Uterus (tissue), 4 donors: ENCODE data around the gene ARVCF. TPM values are rescaled to one million over a fixed set of nuclear protein-coding genes. Genes with fewer than 3 reads are reported as not detected.

ENCODE experiments used
- DNase-seq, 2 donors: peaks; one replicate each; pipeline ENCODE4 v3.0.0-alpha.2; 2019 to 2020
- H3K27ac ChIP-seq, 2 donors: fragments of 200-600 bp; sonication (generic); 1 replicate in 1 of 2; 2 replicates in 1 of 2; pipeline ENCODE4 v1.5.1; 2016 to 2018
- H3K27me3 ChIP-seq, 2 donors: fragments of 200-600 bp; sonication (generic); one replicate each; pipeline ENCODE4 v1.5.1; 2018 to 2019; ENCODE audit warnings: control low read depth in 1 of 2
- H3K36me3 ChIP-seq, 2 donors: fragments of 200-600 bp; sonication (generic); one replicate each; pipeline ENCODE4 v1.5.1; 2019; ENCODE audit warnings: control low read depth in 1 of 2
- H3K4me1 ChIP-seq, 2 donors: fragments of 200-600 bp; sonication (generic); one replicate each; pipeline ENCODE4 v1.5.1; 2018 to 2019; ENCODE audit warnings: control low read depth in 1 of 2
- H3K4me3 ChIP-seq, 2 donors: fragments of 200-600 bp; sonication (generic); 1 replicate in 1 of 2; 2 replicates in 1 of 2; pipeline ENCODE4 v1.5.1; 2018 to 2019; ENCODE audit warnings: mild to moderate bottlenecking in 1 of 2
- H3K9me3 ChIP-seq, 2 donors: fragments of 200-600 bp; sonication (generic); one replicate each; pipeline ENCODE4 v1.5.1; 2019; ENCODE audit warnings: control low read depth in 1 of 2
- POLR2A ChIP-seq, 2 donors: fragments of 450-650 bp; IDR thresholded peaks; one replicate each; pipeline ENCODE4 v1.6.1; 2016; ENCODE audit warnings: antibody characterized with exemption in 2 of 2, mild to moderate bottlenecking in 1 of 2, moderate library complexity in 1 of 2
- intact Hi-C: fragments of 100-400 bp; cut with DNase I; formaldehyde crosslinking; loops from one replicate; pipeline ENCODE4 v1.15.1; 2023; ENCODE audit warnings: low total_unique reads
- total RNA-seq, 4 donors: library from RNA; depleted of rRNA in 3 of 4; stranded (reverse); fragments of >200 nt in 3 of 4; gene quantifications; one replicate each; pipeline versions ENCODE4 v1.1.0 to v1.2.4, GENCODE V29; 2014 to 2023
- TF ChIP-seq, protein P1 (sequence below), 4 experiments: fragments of 200-600 bp in 2 of 4; fragments of 450-650 bp in 2 of 4; sonication (generic) in 2 of 4; IDR thresholded peaks; one replicate each; pipeline ENCODE4 v1.5.1; 2016 to 2019; ENCODE audit warnings: antibody characterized with exemption in 4 of 4, mild to moderate bottlenecking in 2 of 4, moderate library complexity in 1 of 4
- donor health status: DM: yes; HTN: yes; CAD: no.

ARVCF gene
- total RNA-seq, 4 donors from 2014 or later, result 1.5 to 43.4 (median 16.6) TPM

DNA sequence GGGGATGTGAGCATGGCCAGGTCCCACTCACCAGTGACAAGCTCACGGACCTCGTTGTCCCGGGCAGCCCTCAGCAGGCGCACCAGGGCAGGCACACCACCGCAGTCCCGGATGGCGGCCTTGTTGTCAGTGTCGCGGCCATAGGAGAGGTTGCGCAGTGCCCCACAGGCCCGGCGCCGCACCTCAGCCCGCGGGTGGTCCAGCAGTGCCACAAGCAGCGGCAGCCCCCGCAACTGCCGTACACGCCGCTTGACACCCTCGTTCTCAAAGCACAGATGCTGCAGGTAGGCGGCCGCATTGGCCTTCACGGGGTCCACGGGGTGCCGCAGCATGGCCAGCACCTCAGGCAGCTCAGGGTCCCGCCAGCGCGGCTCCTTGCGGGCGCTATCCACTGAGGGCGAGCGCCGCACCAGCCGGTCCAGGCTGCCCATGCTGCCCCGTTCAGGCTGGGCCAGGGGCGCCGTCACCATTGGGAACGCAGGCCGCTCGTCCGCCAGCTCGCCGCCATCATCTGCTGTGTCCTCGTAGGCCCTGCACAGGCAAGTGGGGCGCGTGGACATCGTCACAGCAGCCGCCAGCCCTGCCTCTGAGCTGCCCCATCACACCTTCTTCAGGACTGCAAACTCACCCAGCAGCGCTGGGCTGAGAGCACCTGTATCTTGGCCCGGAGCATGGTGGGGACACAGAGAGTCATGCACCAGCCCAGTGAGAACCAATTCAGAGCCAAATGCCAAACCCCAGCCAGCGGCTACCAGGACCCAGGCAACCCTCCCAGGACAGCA lies 36.7 kb downstream of the ARVCF start:
- H3K4me3 ChIP-seq, result no peak overlapping the region
- no peaks in the 10 kb centered on the region for H3K36me3 ChIP-seq
- no peak for TF ChIP-seq POLR2A (IDR thresholded peaks at IDR 0.05)
- TF ChIP-seq, protein P1, sequence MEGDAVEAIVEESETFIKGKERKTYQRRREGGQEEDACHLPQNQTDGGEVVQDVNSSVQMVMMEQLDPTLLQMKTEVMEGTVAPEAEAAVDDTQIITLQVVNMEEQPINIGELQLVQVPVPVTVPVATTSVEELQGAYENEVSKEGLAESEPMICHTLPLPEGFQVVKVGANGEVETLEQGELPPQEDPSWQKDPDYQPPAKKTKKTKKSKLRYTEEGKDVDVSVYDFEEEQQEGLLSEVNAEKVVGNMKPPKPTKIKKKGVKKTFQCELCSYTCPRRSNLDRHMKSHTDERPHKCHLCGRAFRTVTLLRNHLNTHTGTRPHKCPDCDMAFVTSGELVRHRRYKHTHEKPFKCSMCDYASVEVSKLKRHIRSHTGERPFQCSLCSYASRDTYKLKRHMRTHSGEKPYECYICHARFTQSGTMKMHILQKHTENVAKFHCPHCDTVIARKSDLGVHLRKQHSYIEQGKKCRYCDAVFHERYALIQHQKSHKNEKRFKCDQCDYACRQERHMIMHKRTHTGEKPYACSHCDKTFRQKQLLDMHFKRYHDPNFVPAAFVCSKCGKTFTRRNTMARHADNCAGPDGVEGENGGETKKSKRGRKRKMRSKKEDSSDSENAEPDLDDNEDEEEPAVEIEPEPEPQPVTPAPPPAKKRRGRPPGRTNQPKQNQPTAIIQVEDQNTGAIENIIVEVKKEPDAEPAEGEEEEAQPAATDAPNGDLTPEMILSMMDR (IDR thresholded peaks at IDR 0.05), result no peak
- H3K27ac ChIP-seq, result no peak overlapping the region
- DNase-seq, result no peak
- no peaks in the 10 kb centered on the region for H3K9me3 ChIP-seq
- no peaks in the 10 kb centered on the region for H3K4me1 ChIP-seq
- no peaks in the 10 kb centered on the region for H3K27me3 ChIP-seq
- intact Hi-C loops, result loop anchor here (10.0 kb wide), 1 partner anchor 135 kb away; the partner anchor contains the start of genes RANBP1 and TRMT2A

DNA sequence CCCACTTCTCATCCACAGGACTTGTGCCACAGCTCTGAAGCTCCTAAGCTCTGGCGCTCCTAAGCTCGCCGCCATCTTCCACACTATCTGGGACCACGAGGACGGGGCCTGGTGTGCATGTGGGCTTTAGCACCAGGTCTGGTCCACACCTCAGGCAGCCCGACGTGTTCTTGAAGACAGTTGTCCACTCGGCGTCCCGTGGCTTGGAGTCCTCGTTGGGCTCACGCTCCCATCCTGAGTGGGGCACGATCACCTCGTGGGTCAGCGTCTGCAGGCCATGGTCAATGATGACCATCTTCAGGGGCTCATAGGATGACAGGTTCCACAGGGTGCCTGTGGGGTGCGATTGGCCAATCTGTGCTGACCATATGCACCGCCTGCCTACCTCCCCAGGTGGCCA lies 37.9 kb downstream of the ARVCF start:
- intact Hi-C loops, result loop anchor here (10.0 kb wide), 1 partner anchor 136 kb away; the partner anchor contains the start of genes RANBP1 and TRMT2A
- H3K4me1 ChIP-seq, result no peaks in the 10 kb centered on the region
- DNase-seq, result no peak
- no peaks in the 10 kb centered on the region for H3K36me3 ChIP-seq
- H3K27ac ChIP-seq, result no peak overlapping the region
- H3K27me3 ChIP-seq, result no peaks in the 10 kb centered on the region
- TF ChIP-seq, protein P1 (IDR thresholded peaks at IDR 0.05), result no peak
- no peak for TF ChIP-seq POLR2A (IDR thresholded peaks at IDR 0.05)
- no peak overlapping the region for H3K4me3 ChIP-seq
- no peaks in the 10 kb centered on the region for H3K9me3 ChIP-seq

DNA sequence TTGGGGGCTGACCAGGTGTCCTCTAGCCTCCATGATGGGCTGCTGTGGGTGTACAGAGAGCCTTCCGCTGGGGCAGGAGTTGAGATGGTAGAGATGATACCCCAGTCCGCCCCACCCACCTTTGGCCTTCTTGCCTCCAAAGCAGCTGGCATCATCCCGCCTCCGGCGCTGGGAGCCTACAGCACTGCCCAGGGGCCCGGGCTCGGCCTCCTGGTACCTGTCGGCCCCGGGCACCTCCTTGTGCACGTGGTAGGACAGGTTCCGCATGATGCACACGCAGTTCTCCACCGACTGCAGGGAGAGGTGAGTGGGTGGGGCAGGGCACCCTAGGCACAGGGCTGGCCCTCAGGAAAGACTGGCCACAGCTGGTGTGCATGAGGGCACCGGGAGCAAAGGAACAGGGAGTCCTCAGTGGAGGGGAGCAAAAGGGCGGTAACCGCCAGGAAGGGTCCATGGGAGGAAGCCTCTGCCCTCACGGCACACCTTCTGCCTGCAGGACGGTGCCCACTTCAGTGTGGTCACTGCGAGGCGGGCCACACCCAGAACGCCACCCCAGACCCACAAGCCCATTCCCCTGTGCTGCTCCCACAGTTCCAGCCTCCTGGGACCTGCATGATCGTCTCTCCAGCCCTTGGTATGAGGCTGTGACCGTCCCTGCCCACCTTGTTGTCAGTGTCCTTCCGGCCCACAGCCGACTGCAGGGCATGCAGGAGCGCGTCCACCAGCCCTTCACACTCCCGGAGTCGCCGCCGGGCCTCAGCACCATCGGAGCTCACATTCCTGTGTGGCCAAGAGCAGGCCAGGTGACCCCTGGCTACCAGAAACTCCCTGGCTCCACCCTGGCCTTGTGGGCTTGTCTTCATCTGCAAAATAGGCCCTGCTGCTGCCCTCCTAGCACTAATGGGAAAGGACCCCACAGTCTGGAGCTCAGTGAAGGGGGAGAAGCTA lies 39.1 kb downstream of the ARVCF start:
- Histone ChIP-seq H3K4me1 (no peaks in the 10 kb centered on the region), H3K27me3 (no peaks in the 10 kb centered on the region), H3K36me3 (no peaks in the 10 kb centered on the region), H3K4me3 (no peak overlapping the region), H3K27ac (no peak overlapping the region), H3K9me3 (no peaks in the 10 kb centered on the region)
- no peak for TF ChIP-seq POLR2A (IDR thresholded peaks at IDR 0.05)
- TF ChIP-seq, protein P1 (IDR thresholded peaks at IDR 0.05), result no peak
- no peak for DNase-seq
- intact Hi-C loops, result loop anchor here (10.0 kb wide), 1 partner anchor 137 kb away; the partner anchor contains the start of genes RANBP1 and TRMT2A

DNA sequence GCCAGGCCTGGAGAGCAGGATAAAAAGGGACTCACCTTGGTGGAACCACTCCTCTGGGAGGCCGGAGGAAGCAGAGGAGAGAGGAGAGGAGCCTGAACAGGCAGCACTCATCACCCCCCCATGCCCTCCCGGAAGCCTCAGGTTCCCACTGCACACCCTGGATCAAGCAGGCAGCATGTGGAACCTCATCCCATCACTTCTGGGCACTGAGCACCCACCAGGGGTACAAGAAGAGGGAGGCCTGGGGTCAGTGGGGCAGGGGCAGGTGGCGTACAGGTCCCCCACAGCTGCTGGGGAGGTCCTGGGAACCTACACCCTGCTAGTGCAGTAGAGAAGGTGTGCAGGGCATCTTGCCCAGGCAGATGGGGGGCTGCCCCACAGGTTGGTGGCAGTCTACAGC lies 40.0 kb downstream of the ARVCF start:
- no peaks in the 10 kb centered on the region for H3K9me3 ChIP-seq
- DNase-seq, result no peak
- TF ChIP-seq, protein P1 (IDR thresholded peaks at IDR 0.05), result no peak
- no peak for TF ChIP-seq POLR2A (IDR thresholded peaks at IDR 0.05)
- no peak overlapping the region for H3K4me3 ChIP-seq
- H3K27ac ChIP-seq, result no peak overlapping the region
- intact Hi-C loops, result loop anchor here (10.0 kb wide), 1 partner anchor 138 kb away; the partner anchor contains the start of genes RANBP1 and TRMT2A
- H3K27me3 ChIP-seq, result no peaks in the 10 kb centered on the region
- H3K36me3 ChIP-seq, result no peaks in the 10 kb centered on the region
- H3K4me1 ChIP-seq, result no peaks in the 10 kb centered on the region
